ENCODE data around the gene XCR1.

DNA sequence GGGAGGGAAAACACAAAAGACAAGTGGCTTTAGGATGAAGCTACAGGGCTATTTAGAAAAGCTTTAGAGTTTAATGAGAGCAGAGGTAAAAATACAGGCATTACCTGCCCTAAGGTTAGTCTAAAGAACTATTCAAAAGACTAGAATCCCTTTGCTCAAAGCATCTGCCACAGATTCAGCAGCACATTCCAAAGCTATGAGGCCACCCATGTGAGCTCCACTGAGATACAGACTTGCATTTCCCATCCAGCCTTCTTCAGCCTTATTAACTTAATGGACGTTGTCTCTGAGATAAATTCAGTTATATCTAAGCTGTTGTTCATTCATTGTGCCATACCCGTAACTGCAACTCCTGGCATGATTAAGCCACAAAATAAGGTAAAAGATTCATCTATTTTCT is 58.6 kb downstream of the XCR1 start:
- TF ChIP-seq CTCF (IDR thresholded peaks at IDR 0.05; ENCODE audit: extremely low read depth in 1 of 2, insufficient read depth in 1 of 2, low read depth in 1 of 2, low read length in 2 of 2), result no peak
- TF ChIP-seq POLR2AphosphoS5 (IDR thresholded peaks at IDR 0.05; ENCODE audit: insufficient read depth, low read depth, low read length), result no peak
- TF ChIP-seq EZH2 (IDR thresholded peaks at IDR 0.05; ENCODE audit: borderline replicate concordance, low read depth, low read length, severe bottlenecking), result no peak
- TF ChIP-seq POLR2A (IDR thresholded peaks at IDR 0.05; ENCODE audit: low read depth, low read length), result no peak
- TF ChIP-seq, protein P1, sequence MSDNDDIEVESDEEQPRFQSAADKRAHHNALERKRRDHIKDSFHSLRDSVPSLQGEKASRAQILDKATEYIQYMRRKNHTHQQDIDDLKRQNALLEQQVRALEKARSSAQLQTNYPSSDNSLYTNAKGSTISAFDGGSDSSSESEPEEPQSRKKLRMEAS (IDR thresholded peaks at IDR 0.05; ENCODE audit: insufficient read depth, insufficient read length), result no peak
- TF ChIP-seq JUN (IDR thresholded peaks at IDR 0.05; ENCODE audit: borderline replicate concordance, insufficient read depth, insufficient read length, low read depth), result no peak
- TF ChIP-seq MYC (IDR thresholded peaks at IDR 0.05; ENCODE audit: low read depth, low read length), result no peak
- TF ChIP-seq FOS (IDR thresholded peaks at IDR 0.05; ENCODE audit: borderline replicate concordance, insufficient read depth, low read length), result no peak
- TF ChIP-seq GATA2 (IDR thresholded peaks at IDR 0.05; ENCODE audit: insufficient read depth, insufficient read length, low read depth, low read length), result no peak
